ENCODE results near the gene ACAP2. TPM values are rescaled to one million over a fixed set of nuclear protein-coding genes. Genes with fewer than 3 reads are reported as not detected.
"Not testable (repeated sequence)": the region's sequence is repeated elsewhere in the genome, so short reads cannot be mapped to it uniquely, and the experiment has no call there.

ACAP2 gene
- total RNA-seq, 6 experiments from 2014 or later: 37.7 to 47.1 (median 45.2) TPM

GRCh38 chr3:195467641-195468390 lies 25.0 kb upstream of the ACAP2 start:
- Mint-ChIP-seq H3K27ac (no peak overlapping the region), H3K4me3 (no peak overlapping the region), H3K4me1 (ENCODE audit: low read depth) (peaks cover 6% of the 10 kb centered on the region; the same call in 1 of the 2 replicates), H3K36me3 (ENCODE audit: low read depth) (peaks cover 9% of the 10 kb centered on the region; the same call in 1 of the 2 replicates), H3K27me3 (ENCODE audit: insufficient read depth) (peaks cover 12% of the 10 kb centered on the region), H3K9me3 (peaks cover 18% of the 10 kb centered on the region)
- DNase-seq: peak; percentile 17
- no peak for TF ChIP-seq CTCF (IDR thresholded peaks at IDR 0.05)

GRCh38 chr3:195466251-195466650 lies 23.4 kb upstream of the ACAP2 start:
- H3K4me3 Mint-ChIP-seq: no peak overlapping the region
- H3K9me3 Mint-ChIP-seq: peaks cover 18% of the 10 kb centered on the region
- DNase-seq: no peak
- peaks cover 9% of the 10 kb centered on the region; the same call in 1 of the 2 replicates for H3K36me3 Mint-ChIP-seq (ENCODE audit: low read depth)
- no peak for TF ChIP-seq CTCF (IDR thresholded peaks at IDR 0.05)
- H3K27me3 Mint-ChIP-seq (ENCODE audit: insufficient read depth): peaks cover 8% of the 10 kb centered on the region
- no peak overlapping the region for H3K27ac Mint-ChIP-seq
- H3K4me1 Mint-ChIP-seq (ENCODE audit: low read depth): peaks cover 6% of the 10 kb centered on the region; the same call in 1 of the 2 replicates

- not testable (repeated sequence) for DNase-seq; H3K9me3 Mint-ChIP-seq; H3K4me1 Mint-ChIP-seq (ENCODE audit: low read depth); H3K36me3 Mint-ChIP-seq (ENCODE audit: low read depth); H3K4me3 Mint-ChIP-seq; H3K27ac Mint-ChIP-seq; H3K27me3 Mint-ChIP-seq (ENCODE audit: insufficient read depth)
Observed at GRCh38 chr3:195462922-195463321, 20.1 kb upstream of the ACAP2 start.

GRCh38 chr3:195462308-195462610 lies 19.4 kb upstream of the ACAP2 start:
- Mint-ChIP-seq H3K4me1 (ENCODE audit: low read depth) (no peaks in the 10 kb centered on the region), H3K4me3 (no peak overlapping the region), H3K36me3 (ENCODE audit: low read depth) (no peaks in the 10 kb centered on the region), H3K9me3 (no peaks in the 10 kb centered on the region), H3K27me3 (ENCODE audit: insufficient read depth) (peaks cover 7% of the 10 kb centered on the region), H3K27ac (no peak overlapping the region)
- no peak for DNase-seq
- no peak for TF ChIP-seq CTCF (IDR thresholded peaks at IDR 0.05)

- Mint-ChIP-seq H3K36me3 (ENCODE audit: low read depth) (no peaks in the 10 kb centered on the region), H3K27ac (no peak overlapping the region), H3K4me1 (ENCODE audit: low read depth) (no peaks in the 10 kb centered on the region), H3K9me3 (no peaks in the 10 kb centered on the region), H3K4me3 (no peak overlapping the region), H3K27me3 (ENCODE audit: insufficient read depth) (peaks cover 10% of the 10 kb centered on the region)
- no peak for TF ChIP-seq CTCF (IDR thresholded peaks at IDR 0.05)
- no peak for DNase-seq
Observed at GRCh38 chr3:195461594-195462307, 18.9 kb upstream of the ACAP2 start.

GRCh38 chr3:195460091-195460713 lies 17.4 kb upstream of the ACAP2 start:
- H3K27ac Mint-ChIP-seq: no peak overlapping the region
- no peak for DNase-seq
- H3K9me3 Mint-ChIP-seq: no peaks in the 10 kb centered on the region
- no peak overlapping the region for H3K4me3 Mint-ChIP-seq
- H3K4me1 Mint-ChIP-seq (ENCODE audit: low read depth): no peaks in the 10 kb centered on the region
- no peak for TF ChIP-seq CTCF (IDR thresholded peaks at IDR 0.05)
- H3K27me3 Mint-ChIP-seq (ENCODE audit: insufficient read depth): peaks cover 5% of the 10 kb centered on the region
- H3K36me3 Mint-ChIP-seq (ENCODE audit: low read depth): no peaks in the 10 kb centered on the region

Measured in HFFc6 (cell line).